GM15510 (cell line): ENCODE data around the gene ASTN2.

Experiments used
- POLR2A ChIP-seq: IDR thresholded peaks from 3 replicates; pipeline ENCODE4 v1.6.1; 2011; ENCODE audit warnings: borderline replicate concordance; ENCODE audit not compliant: insufficient read length; ENCODE audit errors: extremely low read depth

ASTN2 gene, protein sequence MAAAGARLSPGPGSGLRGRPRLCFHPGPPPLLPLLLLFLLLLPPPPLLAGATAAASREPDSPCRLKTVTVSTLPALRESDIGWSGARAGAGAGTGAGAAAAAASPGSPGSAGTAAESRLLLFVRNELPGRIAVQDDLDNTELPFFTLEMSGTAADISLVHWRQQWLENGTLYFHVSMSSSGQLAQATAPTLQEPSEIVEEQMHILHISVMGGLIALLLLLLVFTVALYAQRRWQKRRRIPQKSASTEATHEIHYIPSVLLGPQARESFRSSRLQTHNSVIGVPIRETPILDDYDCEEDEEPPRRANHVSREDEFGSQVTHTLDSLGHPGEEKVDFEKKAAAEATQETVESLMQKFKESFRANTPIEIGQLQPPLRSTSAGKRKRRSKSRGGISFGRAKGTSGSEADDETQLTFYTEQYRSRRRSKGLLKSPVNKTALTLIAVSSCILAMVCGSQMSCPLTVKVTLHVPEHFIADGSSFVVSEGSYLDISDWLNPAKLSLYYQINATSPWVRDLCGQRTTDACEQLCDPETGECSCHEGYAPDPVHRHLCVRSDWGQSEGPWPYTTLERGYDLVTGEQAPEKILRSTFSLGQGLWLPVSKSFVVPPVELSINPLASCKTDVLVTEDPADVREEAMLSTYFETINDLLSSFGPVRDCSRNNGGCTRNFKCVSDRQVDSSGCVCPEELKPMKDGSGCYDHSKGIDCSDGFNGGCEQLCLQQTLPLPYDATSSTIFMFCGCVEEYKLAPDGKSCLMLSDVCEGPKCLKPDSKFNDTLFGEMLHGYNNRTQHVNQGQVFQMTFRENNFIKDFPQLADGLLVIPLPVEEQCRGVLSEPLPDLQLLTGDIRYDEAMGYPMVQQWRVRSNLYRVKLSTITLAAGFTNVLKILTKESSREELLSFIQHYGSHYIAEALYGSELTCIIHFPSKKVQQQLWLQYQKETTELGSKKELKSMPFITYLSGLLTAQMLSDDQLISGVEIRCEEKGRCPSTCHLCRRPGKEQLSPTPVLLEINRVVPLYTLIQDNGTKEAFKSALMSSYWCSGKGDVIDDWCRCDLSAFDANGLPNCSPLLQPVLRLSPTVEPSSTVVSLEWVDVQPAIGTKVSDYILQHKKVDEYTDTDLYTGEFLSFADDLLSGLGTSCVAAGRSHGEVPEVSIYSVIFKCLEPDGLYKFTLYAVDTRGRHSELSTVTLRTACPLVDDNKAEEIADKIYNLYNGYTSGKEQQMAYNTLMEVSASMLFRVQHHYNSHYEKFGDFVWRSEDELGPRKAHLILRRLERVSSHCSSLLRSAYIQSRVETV (N-terminal part only)

GRCh38 chr9:117414906-117415331 lies at the start of gene ASTN2:
TSS of gene ASTN2 (minus strand) at chr9:117415057. CDS start at chr9:117414938, 119 bp downstream.
- TF ChIP-seq POLR2A = no peak

DNA sequence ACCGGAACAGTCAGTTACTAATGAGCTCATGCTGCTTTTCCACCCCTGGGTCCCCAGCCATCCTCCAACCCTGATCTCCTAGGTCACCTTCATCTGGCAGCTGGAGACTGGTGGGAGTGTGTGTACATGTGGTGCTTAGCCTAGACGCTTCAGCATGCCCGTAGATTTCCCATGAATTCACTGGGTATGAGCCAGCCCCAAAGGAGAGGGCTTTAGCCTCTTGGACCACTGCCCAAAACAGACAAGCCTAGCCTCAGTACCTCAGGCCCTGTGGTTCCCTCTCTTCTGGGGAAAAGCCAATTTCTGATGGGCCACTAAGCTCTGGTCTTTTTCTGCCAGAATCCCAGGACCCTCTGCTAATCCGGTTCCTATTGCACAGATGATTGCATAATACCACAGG lies 48.0 kb upstream of the ASTN2 start:
- TF ChIP-seq POLR2A = no peak

GRCh38 chr9:117461386-117461785 lies 46.5 kb upstream of the ASTN2 start:
- no peak for TF ChIP-seq POLR2A

DNA sequence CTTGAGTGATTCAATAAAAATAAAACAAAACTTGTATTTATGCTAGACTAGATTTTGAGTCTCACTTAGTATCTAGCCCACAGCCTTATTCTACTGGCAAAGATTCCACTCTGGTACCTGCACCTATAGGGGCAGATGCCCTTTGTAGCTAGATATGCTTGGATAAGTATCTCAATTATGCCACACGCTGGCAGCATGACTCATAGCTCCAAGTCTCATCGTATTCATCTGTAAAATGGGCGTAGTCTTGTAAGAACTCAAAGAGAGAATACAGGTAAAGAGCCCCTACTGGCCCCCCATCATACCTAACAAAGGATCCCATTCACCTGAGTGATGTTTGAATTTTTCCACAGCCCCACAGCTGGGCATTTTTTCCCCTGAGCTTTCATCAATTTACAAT lies 45.9 kb upstream of the ASTN2 start:
- no peak for TF ChIP-seq POLR2A

GRCh38 chr9:117459913-117460312 lies 45.1 kb upstream of the ASTN2 start:
- TF ChIP-seq POLR2A = no peak

DNA sequence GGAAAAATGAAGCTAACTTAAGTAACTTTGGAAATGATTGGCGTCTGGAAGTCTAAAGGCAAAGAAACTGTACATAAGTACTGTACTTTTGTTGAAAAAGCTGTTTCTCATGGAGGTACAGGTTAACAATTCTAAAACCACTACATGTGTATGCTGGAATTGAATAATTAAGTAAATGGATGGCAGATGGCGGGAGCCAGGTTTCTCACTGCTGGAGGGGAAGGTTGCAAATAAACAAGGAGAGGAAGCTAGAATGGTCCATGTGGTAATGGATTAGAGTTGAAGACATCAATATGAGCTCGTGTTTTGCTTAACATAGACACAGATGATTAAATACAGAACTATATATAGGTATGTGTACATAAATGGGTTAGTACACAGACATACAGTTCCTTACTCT lies 43.2 kb upstream of the ASTN2 start:
- no peak for TF ChIP-seq POLR2A

- TF ChIP-seq POLR2A = no peak
Observed at GRCh38 chr9:117454711-117455110, 39.9 kb upstream of the ASTN2 start.

- TF ChIP-seq POLR2A = no peak
Observed at GRCh38 chr9:117453737-117454136, 38.9 kb upstream of the ASTN2 start.

- TF ChIP-seq POLR2A = no peak
Observed at GRCh38 chr9:117451311-117451710, 36.5 kb upstream of the ASTN2 start.

DNA sequence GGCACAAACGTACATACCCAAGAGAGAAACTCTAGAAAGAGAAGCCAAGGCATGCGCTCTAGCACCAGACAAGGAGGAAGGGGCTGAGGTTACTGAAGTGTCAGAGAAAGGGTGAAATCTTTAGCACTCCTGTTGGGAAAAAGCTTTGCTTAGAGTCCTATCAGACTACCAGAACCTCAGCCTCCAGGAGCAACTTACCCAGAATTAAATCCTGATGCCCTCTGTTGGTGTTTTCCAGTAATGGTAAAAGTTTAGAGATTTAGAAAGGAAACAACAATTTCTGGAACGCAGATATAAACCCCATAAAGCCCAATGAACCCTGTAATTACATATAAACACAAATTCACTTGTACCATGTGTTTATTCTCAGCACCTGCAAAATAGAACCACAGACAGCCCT lies 33.2 kb upstream of the ASTN2 start:
- no peak for TF ChIP-seq POLR2A

DNA sequence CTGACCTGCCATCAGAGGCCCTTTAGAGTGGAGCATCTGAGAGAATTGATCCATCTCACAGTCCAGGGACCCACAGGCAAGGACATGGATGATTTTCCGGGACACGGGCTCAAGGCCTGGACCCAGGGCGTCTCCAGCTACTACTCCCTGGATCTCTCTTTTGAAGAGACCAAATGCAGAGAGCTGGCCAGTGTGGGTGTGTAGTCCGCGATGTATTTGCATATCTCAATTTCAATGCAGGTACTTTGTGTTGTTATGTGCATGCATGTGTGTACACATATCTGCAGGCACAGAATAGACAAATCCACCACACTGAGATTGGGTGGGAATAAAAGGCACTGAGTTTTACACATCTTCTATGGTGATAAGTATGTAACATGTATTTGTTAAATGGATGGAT lies 30.8 kb upstream of the ASTN2 start:
- no peak for TF ChIP-seq POLR2A

- no peak for TF ChIP-seq POLR2A
Observed at GRCh38 chr9:117444501-117444900, 29.6 kb upstream of the ASTN2 start.

DNA sequence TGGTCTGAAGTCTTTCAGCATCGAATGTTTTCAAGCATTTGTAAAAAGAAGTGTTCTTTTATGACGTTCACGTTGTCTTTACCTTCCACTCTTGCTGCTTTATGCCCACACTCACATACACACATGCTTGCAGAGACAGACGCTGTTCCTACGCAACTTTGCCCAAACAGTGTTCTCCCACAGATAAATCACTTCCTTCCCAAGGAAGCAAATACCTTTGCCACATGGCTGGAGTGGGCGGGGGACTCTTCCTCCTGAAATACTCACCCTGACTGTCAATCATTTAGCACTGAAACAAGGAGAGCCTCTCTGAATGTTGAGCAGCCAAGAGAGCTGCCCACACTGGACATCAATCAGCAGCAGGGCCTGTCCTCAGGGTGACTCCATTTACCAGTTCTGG lies 22.4 kb upstream of the ASTN2 start:
- no peak for TF ChIP-seq POLR2A

- no peak for TF ChIP-seq POLR2A
Observed at GRCh38 chr9:117435630-117436261, 20.9 kb upstream of the ASTN2 start.
